Spinal cord (tissue), 10 donors: ENCODE measurements around the gene COMMD6. TPM values are rescaled to one million over a fixed set of nuclear protein-coding genes. Genes with fewer than 3 reads are reported as not detected.

ENCODE experiments used
- DNase-seq, 6 donors: peaks; one replicate each; pipeline versions ENCODE4 v3.0.0 to v3.0.0-alpha.2; 2013 to 2015; ENCODE audit warnings: low spot score in 6 of 6, low read depth in 4 of 6
- H3K27ac ChIP-seq: one replicate; pipeline ENCODE4 v1.5.1; 2013; ENCODE audit warnings: low read depth, low read length, control low read depth
- H3K27me3 ChIP-seq: one replicate; pipeline ENCODE4 v1.6.1; 2013; ENCODE audit warnings: low read length; ENCODE audit not compliant: control insufficient read depth, insufficient read depth
- H3K36me3 ChIP-seq: one replicate; pipeline ENCODE4 v1.6.1; 2013; ENCODE audit warnings: low read length; ENCODE audit not compliant: control insufficient read depth, insufficient read depth
- H3K4me1 ChIP-seq: one replicate; pipeline ENCODE4 v1.6.1; 2013; ENCODE audit warnings: low read length; ENCODE audit not compliant: control insufficient read depth, insufficient read depth
- H3K4me3 ChIP-seq: one replicate; pipeline ENCODE4 v1.5.1; 2013; ENCODE audit warnings: low read depth, low read length, control low read depth
- H3K9me3 ChIP-seq: one replicate; pipeline ENCODE4 v1.6.1; 2013; ENCODE audit warnings: low read length; ENCODE audit not compliant: control insufficient read depth, insufficient read depth
- WGBS: methylation state at CpG from one replicate; pipeline ENCODE4 v1.1.5; 2013; ENCODE audit warnings: missing lambda C conversion rate; ENCODE audit not compliant: insufficient coverage; 5-methylcytosine and 5-hydroxymethylcytosine counted together
- polyA plus RNA-seq, 2 donors: library from polyadenylated mRNA; unstranded; fragments of 120-200 nt; gene quantifications; one replicate each; pipeline ENCODE4 v1.2.1, GENCODE V29; 2013; ENCODE audit not compliant: insufficient read length in 2 of 2
- total RNA-seq, 2 donors: library from RNA; depleted of rRNA in 1 of 2; stranded (reverse); fragments of 120-200 nt in 1 of 2; fragments of >200 nt in 1 of 2; gene quantifications; one replicate each; pipeline versions ENCODE4 v1.2.3 to v1.2.4, GENCODE V29; 2013 to 2014
- donor health status: healthy.

Gene COMMD6
- total and polyA plus RNA-seq, 4 donors, result 92.6 to 234 (median 198) TPM

DNA sequence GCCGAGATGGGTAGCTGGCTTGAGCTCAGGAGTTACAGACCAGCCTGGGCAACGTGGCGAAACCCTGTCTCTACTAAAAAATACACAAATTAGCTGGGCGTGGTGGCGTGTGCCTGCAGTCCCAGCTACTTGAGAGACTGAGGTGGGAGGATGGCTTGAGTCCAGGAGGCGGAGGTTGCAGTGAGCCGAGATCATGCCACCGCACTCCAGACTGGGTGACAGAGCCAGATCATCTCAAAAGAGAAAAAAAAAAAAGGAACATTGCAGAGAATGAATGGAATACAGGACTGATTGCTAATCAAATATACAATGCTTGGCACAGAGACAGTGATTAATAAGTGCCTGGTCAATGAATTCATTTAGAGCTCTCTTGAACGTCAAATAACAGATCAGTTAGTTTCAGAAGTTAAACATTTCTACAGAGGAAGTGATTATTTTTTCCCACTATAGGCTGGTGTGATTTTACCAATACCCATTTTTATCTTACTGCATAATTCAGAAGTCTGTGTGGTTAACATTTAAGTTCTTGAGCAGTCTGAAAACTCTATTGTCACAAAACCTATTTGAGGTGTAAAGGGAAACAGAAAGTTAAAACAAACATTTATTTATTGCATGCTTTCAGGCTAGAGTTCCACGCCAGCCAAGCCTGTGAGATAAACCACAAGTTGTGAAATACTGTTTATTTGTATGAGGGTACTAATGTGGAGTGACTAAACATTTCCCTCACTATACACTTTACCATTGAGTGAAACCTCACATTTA is 48.0 kb downstream of the COMMD6 start:
- no peaks in the 10 kb centered on the region for H3K36me3 ChIP-seq
- no peaks in the 10 kb centered on the region for H3K9me3 ChIP-seq
- 54% methylated on average over 3 of the region's 10 CpGs for WGBS

DNA sequence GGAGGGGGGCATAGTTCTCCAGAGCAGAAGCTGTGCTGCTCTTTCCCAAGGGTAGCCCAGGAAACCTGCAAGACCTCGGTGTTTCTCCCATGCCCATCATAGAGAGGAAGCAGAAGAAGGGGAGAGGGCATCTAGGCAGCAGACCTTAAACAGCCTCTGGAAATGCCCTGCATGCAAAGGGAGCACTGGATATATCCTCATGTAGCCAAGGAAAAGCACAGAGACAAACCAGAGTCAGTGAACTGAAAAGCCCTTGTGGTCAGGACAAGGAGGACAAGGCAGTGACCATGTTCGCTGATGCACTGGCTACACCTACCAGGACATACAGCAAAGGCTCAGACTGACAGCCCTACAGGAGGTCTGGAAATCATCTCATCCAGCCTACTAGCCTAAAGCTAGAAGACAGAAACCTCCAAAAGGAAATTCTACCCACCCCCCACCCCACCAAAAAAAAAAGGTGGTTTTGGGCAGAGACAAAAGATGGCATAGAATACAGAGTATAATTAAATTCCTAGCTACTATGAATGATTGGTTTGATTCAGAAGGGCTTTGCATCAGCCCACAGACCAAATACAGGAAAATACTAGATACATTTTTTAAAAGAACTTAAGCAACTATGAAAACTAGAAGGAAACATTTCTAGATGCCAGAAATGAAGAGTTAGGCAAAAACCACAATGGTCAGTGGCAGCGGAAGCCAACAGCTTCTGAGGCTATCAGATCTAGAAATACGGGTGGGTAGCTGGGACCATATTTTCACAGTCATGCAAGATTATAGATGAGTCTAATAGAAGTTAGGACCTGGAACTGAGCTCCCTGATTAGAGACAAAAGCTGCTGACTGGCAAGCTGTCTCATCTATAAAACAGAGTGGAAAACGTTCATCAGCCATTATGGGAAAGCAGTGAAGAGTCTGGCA is 51.2 kb downstream of the COMMD6 start:
- DNase-seq, result peak in 2 of 6 donors; percentile 12 to 71
- 78% methylated on average over 3 of the region's 5 CpGs for WGBS
- no peaks in the 10 kb centered on the region for H3K36me3 ChIP-seq
- peaks cover 3% of the 10 kb centered on the region for H3K27me3 ChIP-seq
- no peak overlapping the region for H3K4me3 ChIP-seq
- H3K9me3 ChIP-seq, result no peaks in the 10 kb centered on the region
- peaks cover 4% of the 10 kb centered on the region for H3K4me1 ChIP-seq
- H3K27ac ChIP-seq, result no peak overlapping the region

More for the DNA sequence above, 48.0 kb downstream of the COMMD6 start:
- no peak for DNase-seq
- peaks cover 4% of the 10 kb centered on the region for H3K4me1 ChIP-seq
- H3K27ac ChIP-seq, result no peak overlapping the region
- H3K4me3 ChIP-seq, result no peak overlapping the region
- H3K27me3 ChIP-seq, result peaks cover 3% of the 10 kb centered on the region

DNA sequence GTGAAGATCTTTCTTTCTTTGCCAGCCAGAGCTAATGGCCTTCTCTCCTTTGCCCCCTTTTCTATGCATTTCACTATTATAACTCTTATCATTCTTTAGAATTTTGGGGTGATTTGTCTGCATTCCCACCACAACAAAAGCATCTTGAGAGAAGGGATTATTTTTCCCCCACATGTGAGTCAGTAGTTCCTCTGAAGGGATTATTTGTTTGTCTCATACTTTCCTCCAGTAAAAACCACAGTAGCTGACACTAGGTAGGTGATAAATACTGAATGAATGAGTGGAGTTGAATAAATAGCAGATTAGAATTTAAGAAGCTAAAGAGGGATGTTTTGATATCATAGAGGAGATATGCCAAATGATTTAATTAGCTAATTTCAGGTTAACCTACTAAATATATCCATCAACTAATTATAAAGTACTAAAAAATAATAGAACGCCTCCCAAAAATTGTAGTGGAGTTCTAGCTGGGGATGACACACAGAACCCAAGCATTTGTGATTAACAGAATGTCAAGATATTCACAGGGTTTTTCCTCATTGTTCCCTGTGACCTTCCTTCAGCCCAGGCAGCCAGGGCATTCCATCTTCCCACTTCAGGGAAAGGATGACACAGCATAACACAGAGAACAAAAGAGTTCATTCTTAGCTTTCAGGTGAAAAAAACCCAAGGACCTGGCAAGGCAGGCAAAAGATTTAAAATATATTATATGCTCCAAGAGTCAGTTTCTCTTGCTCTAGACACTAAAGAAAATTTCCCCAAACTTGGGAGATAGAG is 52.2 kb downstream of the COMMD6 start:
- Histone ChIP-seq H3K27ac (no peak overlapping the region), H3K4me3 (no peak overlapping the region), H3K4me1 (peaks cover 7% of the 10 kb centered on the region), H3K36me3 (no peaks in the 10 kb centered on the region), H3K9me3 (no peaks in the 10 kb centered on the region), H3K27me3 (peaks cover 3% of the 10 kb centered on the region)
- WGBS, result no CpG with 5 or more reads among the region's 1 CpG
- DNase-seq, result no peak

DNA sequence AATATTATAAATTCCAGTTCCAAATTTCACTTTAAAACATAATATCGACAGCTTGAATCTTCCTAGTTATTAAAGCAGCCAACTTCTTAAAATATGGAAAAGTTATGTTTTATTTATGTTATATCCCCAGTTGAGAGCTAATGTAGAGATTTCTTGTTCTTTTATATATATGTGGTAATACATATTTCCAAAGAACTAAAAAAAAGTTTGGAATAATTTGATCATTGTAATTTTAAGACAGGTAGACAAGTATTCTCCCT is 54.9 kb downstream of the COMMD6 start:
- DNase-seq, result no peak
- no CpG with 5 or more reads among the region's 1 CpG for WGBS
- peak overlapping the region; percentile 79 for H3K4me3 ChIP-seq
- no peaks in the 10 kb centered on the region for H3K36me3 ChIP-seq
- H3K9me3 ChIP-seq, result no peaks in the 10 kb centered on the region
- peaks cover 4% of the 10 kb centered on the region for H3K4me1 ChIP-seq
- peak overlapping the region; percentile 86 for H3K27ac ChIP-seq
- H3K27me3 ChIP-seq, result peaks cover 3% of the 10 kb centered on the region

DNA sequence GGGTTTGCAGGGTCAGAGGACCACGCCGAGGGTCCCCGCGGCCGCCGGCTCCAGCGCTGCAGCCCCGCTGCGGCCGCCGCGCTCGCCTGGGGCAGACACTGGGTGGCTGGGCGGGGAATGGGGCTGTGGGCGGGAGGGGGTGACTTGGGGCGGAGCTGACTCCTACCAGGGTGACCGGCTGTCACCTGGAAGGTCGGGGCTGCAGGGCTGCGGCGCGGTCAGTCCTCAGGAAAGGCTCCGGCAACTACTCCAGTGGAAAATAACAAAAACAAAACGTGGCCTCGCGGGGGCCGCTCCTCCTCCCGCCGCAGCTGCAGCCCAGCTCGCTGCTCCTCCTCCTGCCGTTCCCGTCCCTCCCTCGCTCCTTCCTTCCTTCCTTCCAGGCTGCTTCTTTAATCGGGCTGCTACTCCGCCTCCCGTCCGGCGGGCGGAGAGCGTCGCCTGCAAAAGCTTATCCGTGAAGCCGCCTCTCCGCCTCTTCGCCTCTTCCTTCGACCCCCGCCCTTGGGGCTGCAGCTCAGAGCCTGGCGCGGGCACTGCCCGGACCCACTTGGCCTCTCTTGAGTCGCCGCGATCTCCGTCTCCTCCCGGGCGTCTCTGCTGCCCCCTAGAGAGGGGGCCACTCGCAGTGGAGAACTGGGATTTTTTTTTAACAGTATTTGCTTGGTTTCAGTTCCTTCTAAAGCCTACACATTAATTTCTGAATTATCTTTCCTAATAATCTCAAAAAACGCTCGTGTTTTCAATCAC is 55.4 kb downstream of the COMMD6 start, which contains the start of gene TBC1D4:
Gene TBC1D4 (minus strand): TSS at position 100 of the 750 bp plus-strand sequence. CDS start 402 bp downstream, outside the sequence.
- DNase-seq, result peak; percentile 65 to 96 (median 70)
- H3K4me3 ChIP-seq, result peak within 1 kb of the TSS; percentile 79
- peaks cover 3% of the 10 kb centered on the region for H3K27me3 ChIP-seq
- H3K4me1 ChIP-seq, result peaks cover 4% of the 10 kb centered on the region
- H3K27ac ChIP-seq, result peak within 1 kb of the TSS; percentile 86
- 0% methylated on average over 49 of the region's 58 CpGs for WGBS
- H3K9me3 ChIP-seq, result no peaks in the 10 kb centered on the region
- H3K36me3 ChIP-seq, result no peaks in the 10 kb centered on the region

DNA sequence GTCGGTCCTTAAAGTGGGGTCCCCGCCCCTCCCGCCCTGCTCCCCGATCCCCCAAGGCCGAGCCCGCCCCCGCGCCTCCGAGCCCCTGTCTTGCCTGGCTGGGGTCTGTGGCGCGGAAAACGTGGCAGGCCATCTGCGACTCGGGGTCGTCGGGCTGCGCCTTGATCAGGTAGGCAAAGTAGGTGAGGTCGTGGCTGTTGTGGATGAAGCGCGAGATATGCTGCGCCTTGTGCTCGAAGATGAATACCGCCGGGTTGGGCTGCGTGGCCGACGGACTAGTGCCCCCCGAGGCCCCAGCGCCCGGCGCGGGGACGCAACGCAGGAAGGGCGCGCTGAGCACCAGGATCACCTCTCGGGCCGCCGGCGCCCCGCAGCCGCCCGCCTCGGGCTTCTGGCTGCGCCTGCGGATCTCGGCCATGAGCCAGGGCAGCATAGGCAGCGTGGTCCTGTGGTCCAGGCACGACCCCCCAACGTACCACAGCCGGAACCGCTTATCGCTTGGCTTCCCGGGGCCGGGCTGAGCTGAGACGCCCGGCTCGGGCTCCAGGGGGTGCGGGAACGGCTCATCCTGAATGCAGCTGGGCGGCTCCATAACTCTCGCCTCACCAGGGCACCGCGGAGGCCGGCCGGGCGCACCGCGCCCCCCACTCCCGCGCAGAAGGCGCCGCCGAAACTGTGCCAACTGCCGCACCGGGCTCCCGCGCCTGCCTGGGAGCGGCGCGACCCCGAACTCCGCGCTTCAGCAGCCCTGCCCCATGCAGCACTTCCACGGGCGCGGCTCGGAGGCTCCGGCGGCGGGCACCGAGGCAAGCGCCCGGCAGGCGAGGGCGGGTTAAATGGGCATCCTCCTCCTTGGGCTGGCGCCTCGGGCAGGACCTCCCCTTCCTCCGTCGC is 56.2 kb downstream of the COMMD6 start:
- no peaks in the 10 kb centered on the region for H3K36me3 ChIP-seq
- peak; percentile 13 to 74 (median 29) for DNase-seq
- H3K9me3 ChIP-seq, result no peaks in the 10 kb centered on the region
- peaks cover 4% of the 10 kb centered on the region for H3K4me1 ChIP-seq
- H3K4me3 ChIP-seq, result peak overlapping the region; percentile 79
- 0% methylated on average over 97 of the region's 100 CpGs for WGBS
- peak overlapping the region; percentile 86 for H3K27ac ChIP-seq
- H3K27me3 ChIP-seq, result peaks cover 3% of the 10 kb centered on the region

DNA sequence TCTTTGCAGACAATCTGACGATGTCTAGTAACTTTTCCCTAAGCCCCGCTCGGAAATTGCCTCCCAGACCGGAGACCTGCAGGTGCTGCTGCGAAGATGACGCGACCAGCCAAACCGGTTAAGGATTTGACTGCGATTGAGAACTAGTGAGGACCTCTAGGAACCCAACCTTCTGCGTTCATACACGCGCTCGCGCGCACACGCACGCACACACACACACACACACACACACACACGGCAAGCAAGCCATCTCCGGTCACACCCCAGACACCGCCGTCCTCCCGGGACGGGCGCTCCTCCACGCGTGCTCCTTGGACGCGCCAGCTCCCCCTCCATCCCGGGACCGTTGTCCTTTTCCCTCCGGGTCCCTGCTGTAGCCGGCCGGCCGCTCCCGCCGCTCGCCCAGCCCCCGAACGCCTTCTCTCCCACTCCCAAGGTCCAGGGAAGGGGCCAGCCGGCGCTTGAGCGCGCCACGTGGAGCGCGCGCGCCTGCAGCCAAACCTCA is 56.9 kb downstream of the COMMD6 start:
- Histone ChIP-seq H3K27ac (peak overlapping the region; percentile 47), H3K36me3 (no peaks in the 10 kb centered on the region), H3K27me3 (no peaks in the 10 kb centered on the region), H3K4me3 (peak overlapping the region; percentile 79), H3K4me1 (peaks cover 4% of the 10 kb centered on the region), H3K9me3 (no peaks in the 10 kb centered on the region)
- WGBS, result 0% methylated on average over 48 of the region's 48 CpGs
- peak in 5 of 6 donors; percentile 17 to 81 (median 44) for DNase-seq

DNA sequence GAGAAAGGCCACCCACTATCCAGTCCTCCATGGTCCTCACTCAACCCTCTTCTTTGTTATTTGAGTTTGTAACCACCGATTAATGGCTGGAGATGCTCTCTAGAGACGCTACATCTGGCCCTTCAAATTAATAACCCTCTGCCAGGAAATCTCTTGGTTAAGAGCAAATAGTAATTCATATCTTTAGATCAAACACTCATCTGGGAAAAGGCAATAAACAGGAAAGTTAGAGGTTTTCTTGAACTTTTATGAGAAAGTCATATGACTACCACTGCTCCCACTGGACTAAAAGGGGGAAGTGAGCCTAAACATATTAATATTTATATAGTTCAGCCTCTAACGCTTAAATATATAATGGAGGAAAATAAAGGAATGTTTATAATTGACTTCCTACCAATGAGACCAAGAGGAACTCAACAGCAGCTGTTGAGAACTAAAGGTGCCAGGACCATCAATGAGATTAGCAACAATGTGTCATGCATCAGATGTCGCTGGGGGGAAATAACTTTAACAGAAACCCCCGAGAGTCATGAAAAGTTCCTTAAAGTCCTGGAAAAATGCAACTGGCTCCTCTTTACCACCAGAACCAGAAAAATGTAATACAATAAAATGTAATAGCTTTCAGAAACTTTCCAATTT is 58.4 kb downstream of the COMMD6 start:
- Histone ChIP-seq H3K27ac (no peak overlapping the region), H3K27me3 (no peaks in the 10 kb centered on the region), H3K4me1 (peaks cover 4% of the 10 kb centered on the region), H3K36me3 (no peaks in the 10 kb centered on the region), H3K4me3 (no peak overlapping the region), H3K9me3 (no peaks in the 10 kb centered on the region)
- no peak for DNase-seq
- no CpG with 5 or more reads among the region's 5 CpGs for WGBS
